Lung microvascular endothelial cell (primary cell): Measurements from ENCODE around the gene ULK4. TPM values are rescaled to one million over a fixed set of nuclear protein-coding genes. Genes with fewer than 3 reads are reported as not detected.
A peak's percentile ranks its signal among the peaks of the same experiment; 100 is the strongest.

ENCODE experiments used
- DNase-seq, 2 donors: peaks; one replicate each; pipeline versions ENCODE4 v3.0.0 to v3.0.0-alpha.2; 2010; ENCODE audit warnings: low read depth in 2 of 2
- total RNA-seq: library from RNA; depleted of rRNA; stranded (reverse); fragments of >200 nt; gene quantifications from 2 replicates; pipeline ENCODE4 v1.2.1, GENCODE V29; 2014

ULK4 gene
- total RNA-seq, 1 donor from 2014 or later = 6.3 TPM

- no peak for DNase-seq
These were observed 726.8 kb downstream of the ULK4 start for GRCh38 chr3:41234823-41235721.

GRCh38 chr3:41224120-41224806 is 737.6 kb downstream of the ULK4 start:
- DNase-seq = peak; percentile 47 to 76

- no peak for DNase-seq
These were observed 738.2 kb downstream of the ULK4 start for GRCh38 chr3:41223691-41224090.

- DNase-seq = no peak
These were observed 738.8 kb downstream of the ULK4 start for GRCh38 chr3:41223078-41223477.

GRCh38 chr3:41222501-41222900 is 739.4 kb downstream of the ULK4 start:
- no peak for DNase-seq

- no peak for DNase-seq
These were observed 739.9 kb downstream of the ULK4 start for GRCh38 chr3:41222012-41222411.

GRCh38 chr3:41220906-41221677 is 740.8 kb downstream of the ULK4 start:
- DNase-seq = no peak

- DNase-seq = no peak
These were observed 742.5 kb downstream of the ULK4 start for GRCh38 chr3:41219424-41219823.

GRCh38 chr3:41216993-41217392 is 744.9 kb downstream of the ULK4 start:
- no peak for DNase-seq

GRCh38 chr3:41216422-41216821 is 745.5 kb downstream of the ULK4 start:
- DNase-seq = no peak

- no peak for DNase-seq
These were observed 748.3 kb downstream of the ULK4 start for GRCh38 chr3:41213588-41213987.

- DNase-seq = no peak
These were observed 749.8 kb downstream of the ULK4 start for GRCh38 chr3:41212088-41212487.

GRCh38 chr3:41210966-41211365 is 750.9 kb downstream of the ULK4 start:
- no peak for DNase-seq

GRCh38 chr3:41209646-41210045 is 752.3 kb downstream of the ULK4 start:
- DNase-seq = peak in 1 of 2 donors; percentile 30

- no peak for DNase-seq
These were observed 753.2 kb downstream of the ULK4 start for GRCh38 chr3:41208507-41209220.

GRCh38 chr3:41207355-41207754 is 754.5 kb downstream of the ULK4 start:
- no peak for DNase-seq

GRCh38 chr3:41205591-41205990 is 756.3 kb downstream of the ULK4 start:
- DNase-seq = no peak

GRCh38 chr3:41204369-41204768 is 757.5 kb downstream of the ULK4 start:
- no peak for DNase-seq

GRCh38 chr3:41202834-41203345 is 759.0 kb downstream of the ULK4 start:
- peak; percentile 46 to 73 for DNase-seq

- DNase-seq = no peak
These were observed 759.6 kb downstream of the ULK4 start for GRCh38 chr3:41202075-41202833.
